ENCODE data around the gene DMXL1. TPM values are rescaled to one million over a fixed set of nuclear protein-coding genes. Genes with fewer than 3 reads are reported as not detected.

DMXL1 gene, protein sequence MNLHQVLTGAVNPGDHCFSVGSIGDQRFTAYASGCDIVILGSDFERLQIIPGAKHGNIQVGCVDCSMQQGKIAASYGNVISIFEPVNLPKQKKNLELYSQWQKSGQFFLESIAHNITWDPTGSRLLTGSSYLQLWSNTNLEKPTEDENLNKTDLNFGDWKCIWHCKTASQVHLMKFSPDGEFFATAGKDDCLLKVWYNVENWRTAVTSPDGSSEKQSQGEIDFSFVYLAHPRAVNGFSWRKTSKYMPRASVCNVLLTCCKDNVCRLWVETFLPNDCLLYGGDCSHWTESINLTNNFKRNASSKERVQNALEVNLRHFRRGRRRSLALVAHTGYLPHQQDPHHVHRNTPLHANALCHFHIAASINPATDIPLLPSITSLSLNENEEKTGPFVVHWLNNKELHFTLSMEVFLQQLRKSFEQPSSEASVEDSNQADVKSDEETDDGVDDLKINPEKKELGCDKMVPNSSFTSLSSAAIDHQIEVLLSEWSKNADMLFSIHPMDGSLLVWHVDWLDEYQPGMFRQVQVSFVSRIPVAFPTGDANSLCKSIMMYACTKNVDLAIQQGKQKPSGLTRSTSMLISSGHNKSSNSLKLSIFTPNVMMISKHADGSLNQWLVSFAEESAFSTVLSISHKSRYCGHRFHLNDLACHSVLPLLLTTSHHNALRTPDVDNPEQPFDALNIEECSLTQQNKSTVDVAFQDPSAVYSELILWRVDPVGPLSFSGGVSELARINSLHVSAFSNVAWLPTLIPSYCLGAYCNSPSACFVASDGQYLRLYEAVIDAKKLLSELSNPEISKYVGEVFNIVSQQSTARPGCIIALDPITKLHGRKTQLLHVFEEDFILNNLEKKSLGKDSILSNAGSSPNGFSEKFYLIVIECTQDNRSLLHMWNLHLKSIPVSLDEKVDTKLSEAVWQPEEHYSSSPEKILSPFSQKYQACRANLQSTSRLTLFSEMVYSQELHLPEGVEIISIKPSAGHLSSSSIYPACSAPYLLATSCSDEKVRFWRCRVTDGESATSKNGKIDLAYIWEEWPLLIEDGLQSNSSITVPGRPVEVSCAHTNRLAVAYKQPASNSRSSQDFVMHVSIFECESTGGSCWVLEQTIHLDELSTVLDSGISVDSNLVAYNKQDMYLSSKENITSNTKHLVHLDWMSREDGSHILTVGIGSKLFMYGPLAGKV (N-terminal part only)
- total RNA-seq: 21.8 TPM

DNA sequence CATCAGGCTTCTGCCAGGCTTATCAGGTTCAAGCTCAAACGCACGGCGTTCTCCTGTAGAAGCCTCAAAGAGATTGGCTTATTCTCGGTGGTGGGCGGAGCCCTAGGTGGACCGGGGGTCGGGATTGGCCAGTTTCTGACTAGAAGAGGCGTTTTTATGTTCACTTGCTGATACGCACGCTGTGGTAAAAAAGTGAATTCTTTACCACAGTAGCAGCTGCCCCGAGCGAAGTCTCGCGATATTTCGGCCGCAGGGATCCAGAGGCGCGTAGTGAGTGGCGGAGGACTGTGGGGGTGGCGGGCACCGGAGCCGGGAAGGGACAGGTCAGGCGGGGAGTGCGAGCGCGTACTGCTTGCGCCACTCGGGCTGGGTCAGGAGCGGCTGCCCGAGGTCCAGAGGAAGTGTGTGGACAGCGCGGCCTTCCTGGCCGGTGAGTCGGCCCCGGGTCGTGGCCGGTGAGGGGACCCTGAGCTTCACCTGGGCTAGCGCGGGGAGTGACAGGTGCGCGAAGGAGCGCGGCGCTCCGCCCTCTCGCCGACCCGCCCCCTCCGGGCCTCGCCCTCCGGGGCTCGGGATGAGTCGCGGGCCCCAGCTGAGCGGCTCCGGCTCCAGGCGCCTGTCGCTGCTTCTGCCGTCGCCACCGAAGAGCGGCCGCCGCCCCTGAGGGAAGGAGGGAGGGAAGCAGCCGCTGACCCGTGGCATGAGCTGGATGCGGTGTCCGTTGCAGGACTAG lies at the start of gene DMXL1:
Gene DMXL1 (plus strand): TSS at position 260 of the 733 bp plus-strand sequence. CDS start 483 bp downstream, outside the sequence.
- peak; percentile 97 to 99 (median 99) for DNase-seq (ENCODE audit: low read depth in 2 of 3, low spot score in 2 of 3)

DNA sequence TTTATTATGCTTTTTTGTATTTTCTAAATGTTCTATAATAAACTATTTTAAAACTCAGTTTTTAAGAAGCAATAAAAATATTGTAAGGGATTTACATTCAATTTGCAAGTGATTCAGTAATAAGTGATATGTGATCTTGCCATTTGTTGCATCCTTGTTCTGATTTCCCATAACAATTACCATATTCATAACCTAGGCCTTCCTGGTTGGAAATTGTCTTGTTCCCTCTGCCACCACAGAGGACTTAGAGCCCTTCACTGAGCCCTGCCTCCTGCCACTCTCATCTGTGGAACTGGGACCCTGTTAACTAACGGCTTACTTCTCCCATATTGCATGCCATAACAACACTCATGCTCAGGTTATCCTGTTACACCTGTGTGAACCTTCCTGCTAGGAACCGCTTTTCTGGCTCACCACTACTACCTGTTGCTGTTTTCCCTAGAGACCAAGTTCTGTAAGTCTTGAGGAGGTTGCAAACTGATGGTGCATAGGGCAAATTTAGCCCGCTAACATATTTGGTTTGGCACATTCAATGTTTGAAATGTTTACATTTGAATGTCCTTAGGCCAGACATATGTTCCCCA lies 49.6 kb upstream of the DMXL1 start:
- DNase-seq (ENCODE audit: low read depth in 2 of 3, low spot score in 2 of 3): no peak

DNA sequence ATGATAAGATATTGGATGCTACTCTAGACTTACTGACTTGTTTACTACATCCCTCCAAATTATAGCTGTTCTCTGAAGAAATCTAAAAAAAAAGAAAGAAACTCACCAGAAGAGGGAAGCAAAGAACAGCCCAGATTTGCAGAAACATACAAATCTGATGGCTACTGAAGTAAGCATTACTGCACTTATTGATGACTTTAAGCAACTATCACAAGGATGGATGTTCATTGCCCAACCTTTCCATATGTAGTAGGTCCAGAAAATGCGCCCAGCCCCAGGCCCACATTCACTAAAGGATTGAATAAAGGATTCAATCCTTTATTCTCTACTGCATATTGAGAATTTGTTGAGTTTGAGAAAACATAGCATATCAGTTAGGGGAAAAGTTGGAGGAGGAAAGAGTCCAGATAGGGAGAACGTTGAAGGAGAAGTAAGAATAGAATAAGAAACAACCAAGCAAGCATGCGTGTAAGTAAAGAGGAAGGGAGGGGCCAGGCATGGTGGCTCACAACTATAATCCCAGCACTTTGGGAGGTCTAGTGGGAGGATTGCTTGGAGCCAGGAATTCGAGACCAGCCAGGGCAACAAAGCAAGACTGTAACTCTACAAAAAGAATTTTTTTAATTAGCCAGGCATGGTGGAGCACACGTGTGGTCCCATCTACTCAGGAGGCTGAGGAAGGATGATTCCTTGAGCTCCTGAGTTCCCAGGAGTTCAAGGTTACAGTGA lies 48.7 kb upstream of the DMXL1 start:
- DNase-seq (ENCODE audit: low read depth in 2 of 3, low spot score in 2 of 3): peak in 1 of 3 donors; percentile 68

DNA sequence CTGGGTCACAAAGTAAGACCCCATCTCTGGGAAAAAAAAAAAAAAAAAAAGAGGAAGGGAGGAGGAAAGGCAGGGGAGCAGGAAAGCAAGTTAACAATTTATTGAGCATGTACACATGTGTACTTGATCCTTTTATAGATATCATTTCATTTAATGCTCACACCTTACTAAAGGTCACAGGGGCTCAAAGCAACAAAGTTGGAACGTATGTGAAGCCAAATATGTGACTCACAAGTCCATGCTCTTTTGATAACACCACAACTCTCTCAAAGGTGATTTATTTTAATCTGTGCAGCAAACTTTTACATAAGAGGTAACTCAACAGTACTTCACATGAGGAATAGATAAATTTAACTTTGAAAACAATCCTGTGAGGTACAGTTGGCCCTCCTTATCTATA lies 48.1 kb upstream of the DMXL1 start:
- no peak for DNase-seq (ENCODE audit: low read depth in 2 of 3, low spot score in 2 of 3)

DNA sequence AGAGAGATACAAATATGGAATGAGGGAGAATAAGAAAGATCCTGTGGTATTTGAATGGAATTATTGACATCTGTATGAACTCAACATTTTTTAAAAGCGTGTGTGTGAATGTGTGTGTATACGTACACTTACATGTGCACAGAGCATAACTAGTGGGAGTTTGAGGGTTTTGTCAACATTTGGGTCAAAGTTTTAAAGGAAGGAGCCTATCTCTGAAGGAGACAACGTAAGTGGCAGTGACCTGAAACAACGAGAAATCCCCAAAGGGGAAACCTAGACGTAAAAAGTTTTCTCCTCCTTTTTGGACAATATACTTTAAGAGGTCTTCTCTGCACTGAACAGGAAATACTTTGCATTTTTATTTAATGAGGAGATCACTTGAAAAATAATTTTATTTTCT lies 42.3 kb upstream of the DMXL1 start:
- no peak for DNase-seq (ENCODE audit: low read depth in 2 of 3, low spot score in 2 of 3)

DNA sequence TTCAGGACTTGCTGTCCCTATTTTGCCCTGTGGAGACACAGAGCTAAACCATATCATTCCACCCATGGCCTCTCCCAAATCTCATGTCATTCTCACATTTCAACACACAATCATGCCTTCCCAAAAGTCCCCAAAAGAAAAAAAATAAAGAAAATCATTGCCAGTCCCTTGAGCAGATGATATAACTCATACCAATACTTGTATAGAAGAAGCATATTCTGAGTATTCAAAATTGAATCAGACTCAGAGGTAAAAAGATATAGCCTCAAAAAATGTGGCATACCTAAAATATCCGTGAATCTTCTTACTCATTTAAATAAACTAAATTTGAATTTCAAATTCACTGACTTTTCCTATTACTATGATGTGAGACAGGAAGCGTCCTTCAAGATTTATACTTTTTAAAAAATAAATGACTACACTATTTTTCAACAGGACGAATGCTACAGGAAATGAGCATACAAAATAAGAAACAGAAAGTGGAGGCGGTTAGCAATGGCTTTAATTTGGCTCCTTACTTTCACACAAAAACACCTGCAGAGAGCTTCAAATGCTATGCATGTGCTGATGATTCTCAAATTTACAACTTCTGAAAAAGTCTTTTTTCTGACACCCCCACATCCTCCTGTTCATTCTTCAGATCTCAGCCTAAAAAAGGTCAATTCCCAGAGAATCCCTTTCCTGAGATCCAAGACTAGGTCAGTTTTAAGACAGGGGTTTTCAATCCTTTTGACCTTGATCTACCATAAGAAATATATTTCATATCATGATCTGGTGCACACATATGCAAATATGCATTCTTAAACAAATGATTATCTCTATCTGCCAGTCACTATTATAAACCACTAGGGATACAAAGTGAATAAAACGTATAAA lies 39.6 kb upstream of the DMXL1 start:
- DNase-seq (ENCODE audit: low read depth in 2 of 3, low spot score in 2 of 3): peak in 1 of 3 donors; percentile 44

DNA sequence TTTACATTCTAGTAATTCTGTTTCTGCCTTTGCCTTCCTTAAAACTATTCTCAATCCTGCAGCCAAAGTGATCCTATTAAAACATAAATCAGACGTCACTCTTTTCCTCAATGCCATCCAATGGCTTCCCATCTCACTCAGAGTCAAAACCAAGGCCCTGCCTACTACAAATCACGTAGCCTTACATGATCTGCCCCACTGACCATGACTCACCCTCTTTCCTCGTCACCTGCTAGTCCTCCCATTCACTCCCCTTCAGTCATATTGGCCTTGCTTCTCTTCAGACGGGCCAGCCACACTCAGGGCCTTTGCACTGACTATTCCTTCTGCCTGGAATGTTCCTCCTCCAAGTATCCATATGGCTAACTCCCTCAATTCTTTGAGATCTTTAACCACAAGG lies 39.0 kb upstream of the DMXL1 start:
- DNase-seq (ENCODE audit: low read depth in 2 of 3, low spot score in 2 of 3): no peak

DNA sequence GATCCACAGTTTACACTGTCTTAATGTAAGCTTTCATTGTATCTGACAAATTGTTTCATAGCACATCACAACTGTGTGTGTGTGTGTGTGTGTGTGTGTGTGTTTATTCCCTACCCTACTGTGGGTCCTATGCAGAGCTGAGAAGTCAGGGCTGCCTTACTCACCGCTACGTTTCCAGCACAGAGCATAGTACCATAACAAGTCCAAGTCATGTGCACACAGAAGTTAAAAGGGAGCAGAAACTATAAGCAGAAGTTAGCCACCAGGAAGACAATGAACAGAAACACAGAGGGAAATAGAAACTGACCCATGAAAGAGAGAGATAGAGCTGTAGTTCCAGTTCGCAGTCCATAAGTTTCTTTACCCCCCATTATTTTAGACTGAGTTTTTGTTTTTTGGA lies 38.2 kb upstream of the DMXL1 start:
- DNase-seq (ENCODE audit: low read depth in 2 of 3, low spot score in 2 of 3): peak in 1 of 3 donors; percentile 37

DNA sequence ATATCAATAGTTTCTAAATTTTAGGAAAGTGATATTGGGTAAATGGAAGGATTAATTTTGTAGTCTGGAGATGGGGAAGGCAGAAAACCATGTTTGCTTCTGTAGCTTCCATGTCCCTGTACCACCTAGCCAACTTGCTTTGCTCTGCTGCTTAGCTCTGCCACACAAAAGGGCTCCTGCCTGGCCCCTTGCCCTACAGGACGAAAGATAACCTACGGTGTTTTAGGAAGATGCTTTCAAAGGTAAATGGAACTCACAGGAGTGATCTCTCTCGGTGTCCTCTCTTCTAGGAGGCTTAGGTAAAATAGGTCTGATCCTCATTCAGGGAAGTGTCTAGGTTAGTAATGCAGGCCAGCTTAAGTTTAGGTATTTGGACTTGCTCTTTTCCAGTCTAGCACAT lies 37.8 kb upstream of the DMXL1 start:
- no peak for DNase-seq (ENCODE audit: low read depth in 2 of 3, low spot score in 2 of 3)

DNA sequence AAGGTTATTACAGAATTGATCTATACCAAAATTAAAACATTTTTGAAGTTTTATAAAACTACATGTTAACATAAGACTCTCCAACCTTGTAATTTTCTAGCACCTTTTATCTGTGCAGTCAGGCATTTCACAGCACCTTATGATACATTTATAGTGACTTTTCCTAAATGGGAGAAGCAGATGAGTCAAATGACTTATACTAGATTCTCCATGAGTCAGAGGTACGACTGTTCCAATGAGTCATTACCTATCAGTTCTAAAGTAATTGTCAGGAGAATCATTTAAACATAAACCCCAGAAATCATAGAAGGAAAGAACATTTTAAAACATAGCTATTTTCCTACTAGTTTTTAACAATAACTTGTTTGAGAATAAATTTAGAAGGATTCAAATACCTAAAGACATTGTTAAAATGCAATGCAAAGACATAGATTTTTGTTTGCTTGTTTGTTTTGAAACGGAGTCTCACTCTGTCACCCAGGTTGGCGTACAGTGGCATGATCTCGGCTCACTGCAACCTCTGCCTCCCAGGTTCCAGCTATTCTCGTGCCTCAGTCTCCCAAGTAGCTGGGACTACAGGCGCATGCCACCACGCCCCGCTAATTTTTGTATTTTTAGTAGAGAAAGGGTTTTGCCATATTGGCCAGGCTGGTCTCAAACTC lies 34.7 kb upstream of the DMXL1 start:
- no peak for DNase-seq (ENCODE audit: low read depth in 2 of 3, low spot score in 2 of 3)

DNA sequence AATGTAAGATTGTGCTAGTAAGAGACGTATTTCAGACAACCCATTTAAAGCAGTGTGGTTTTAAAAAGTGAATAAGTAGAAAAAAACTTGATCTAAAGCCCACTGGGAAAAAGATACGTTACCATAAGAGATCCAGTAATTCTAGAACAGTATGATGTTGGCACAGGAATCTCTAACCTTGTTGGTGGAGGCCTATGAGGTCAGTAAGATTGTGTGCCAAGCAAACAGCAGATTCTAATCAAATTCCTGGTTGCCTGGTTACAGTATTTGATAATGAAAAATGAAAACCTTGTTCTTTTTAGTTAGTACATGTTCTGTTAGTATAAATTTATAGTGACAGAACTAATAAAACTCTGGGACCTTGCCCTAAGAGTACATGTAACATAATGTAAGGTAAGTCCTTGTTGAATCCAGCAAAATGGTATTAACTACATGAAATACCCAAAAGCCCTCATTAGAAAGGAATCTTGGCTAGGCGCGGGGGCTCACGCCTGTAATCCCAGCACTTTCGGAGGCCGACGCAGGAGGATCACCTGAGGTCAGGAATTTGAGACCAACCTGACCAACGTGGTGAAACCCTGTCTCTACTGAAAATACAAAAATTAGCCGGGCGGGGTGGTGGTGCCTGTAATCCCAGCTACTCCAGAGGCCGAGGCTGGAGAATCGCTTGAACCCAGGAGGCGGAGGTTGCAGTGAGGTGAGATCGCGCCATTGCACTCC lies 33.2 kb upstream of the DMXL1 start:
- DNase-seq (ENCODE audit: low read depth in 2 of 3, low spot score in 2 of 3): no peak

DNA sequence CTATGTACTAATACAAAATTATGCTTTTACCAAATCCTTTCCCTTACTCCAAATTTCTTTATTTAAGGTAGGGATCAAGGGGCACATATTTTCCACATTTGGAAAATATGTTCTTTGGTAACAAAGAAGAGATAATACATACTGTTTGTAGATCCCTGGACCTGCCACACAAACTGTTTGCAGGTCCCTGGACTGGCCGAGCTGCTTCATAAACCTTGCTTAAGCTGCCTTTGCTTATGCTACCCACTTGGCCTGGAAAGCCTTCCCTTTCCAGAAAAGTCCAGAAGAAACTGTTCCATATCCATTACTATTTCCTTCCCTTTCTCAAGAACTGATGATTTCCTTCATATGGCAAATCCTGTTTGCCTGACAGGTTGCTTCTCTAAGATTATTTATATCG lies 22.6 kb upstream of the DMXL1 start:
- no peak for DNase-seq (ENCODE audit: low read depth in 2 of 3, low spot score in 2 of 3)

DNA sequence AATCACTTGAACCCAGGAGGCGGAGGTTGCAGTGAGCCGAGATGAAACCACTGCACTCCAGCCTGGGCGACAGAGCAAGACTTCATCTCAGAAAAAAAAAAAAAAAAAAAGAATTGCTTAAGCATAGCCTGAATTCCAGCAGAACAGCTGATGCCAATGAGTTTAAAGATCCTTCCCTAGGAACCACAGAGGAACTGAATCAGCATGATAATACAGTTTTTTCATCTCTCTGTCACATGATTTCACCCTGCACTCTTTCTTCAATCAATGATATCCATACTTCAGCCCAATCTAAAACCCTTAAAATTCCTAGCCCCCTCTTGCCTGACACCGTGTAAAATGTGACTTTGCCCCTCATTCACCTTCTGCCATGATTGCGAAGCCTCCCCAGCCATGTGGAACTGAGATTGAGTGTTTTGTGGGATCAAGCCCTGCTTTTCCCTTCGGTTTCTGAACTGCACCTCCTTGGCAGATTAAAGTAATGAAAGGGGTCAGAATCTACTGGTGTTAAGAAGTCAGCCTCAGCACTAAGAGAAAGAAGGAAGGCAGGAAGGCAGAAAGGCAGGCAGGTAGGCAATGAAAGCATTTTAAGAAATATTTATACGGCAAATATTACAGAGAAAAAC lies 20.9 kb upstream of the DMXL1 start:
- DNase-seq (ENCODE audit: low read depth in 2 of 3, low spot score in 2 of 3): peak in 2 of 3 donors; percentile 29 to 36

DNA sequence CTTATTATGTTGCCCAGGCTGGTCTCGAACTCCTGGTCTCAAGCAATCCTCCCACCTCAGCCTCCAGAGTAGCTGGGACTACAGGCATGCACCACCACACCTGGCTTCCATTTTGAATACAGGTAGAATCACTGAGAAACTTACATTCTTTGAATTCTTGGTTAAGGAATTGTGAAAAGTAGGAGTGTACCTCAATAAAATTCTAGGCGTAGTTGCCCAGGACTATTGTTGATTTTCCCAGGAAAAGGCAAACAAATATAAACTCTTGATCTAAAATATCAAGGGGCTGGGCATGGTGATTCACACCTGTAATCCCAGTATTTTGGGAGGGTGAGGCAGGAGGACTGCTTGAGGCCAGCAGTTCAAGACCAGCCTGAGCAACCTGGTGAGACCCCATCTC lies 16.8 kb upstream of the DMXL1 start:
- DNase-seq (ENCODE audit: low read depth in 2 of 3, low spot score in 2 of 3): no peak

DNA sequence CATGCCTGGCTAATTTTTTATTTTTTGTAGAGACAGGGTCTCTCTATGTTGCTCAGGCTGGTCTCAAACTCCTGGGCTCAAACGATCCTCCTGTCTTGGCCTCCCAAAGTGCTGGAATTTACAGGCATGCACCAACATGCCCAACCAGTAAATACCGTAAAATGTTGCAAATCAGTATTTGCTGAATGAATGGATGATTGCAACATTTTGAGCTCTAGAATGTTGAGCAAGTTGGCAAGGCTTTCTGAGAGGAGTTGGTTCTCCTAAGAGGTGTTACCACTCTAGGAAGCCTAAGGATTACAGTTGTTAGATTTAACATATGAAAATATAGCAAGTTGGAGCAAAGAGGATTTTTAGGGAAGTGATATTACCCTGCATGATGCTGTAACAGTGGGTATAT lies 15.6 kb upstream of the DMXL1 start:
- DNase-seq (ENCODE audit: low read depth in 2 of 3, low spot score in 2 of 3): no peak

DNA sequence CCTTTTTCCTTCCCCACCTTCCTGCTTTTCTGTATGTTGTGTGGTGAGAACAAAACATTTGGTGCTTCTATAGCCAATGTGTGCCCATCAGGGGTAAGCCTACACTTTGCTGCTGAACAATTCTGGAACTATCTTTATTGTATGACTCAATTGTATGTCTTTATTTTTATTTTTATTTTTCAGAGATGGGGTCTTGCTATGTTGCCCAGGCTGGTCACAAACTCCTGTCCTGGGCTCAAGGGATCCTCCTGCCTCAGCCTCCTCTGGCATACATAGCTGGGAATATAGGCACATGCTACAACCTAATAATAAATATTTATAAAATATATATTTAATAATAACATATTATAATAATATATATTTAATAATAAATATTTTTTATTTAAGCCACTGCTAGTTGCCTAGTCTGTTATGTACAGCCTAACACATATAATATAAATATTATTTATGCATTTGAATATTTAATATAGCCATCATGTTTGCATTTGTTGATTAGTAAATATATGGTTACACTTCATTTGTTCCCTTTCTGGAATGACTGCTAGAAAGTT lies 11.8 kb upstream of the DMXL1 start:
- no peak for DNase-seq (ENCODE audit: low read depth in 2 of 3, low spot score in 2 of 3)

Data from hematopoietic multipotent progenitor cell (in vitro differentiated cells).